Endothelial cell of umbilical vein (primary cell): ENCODE data around the gene CLEC4M. TPM values are rescaled to one million over a fixed set of nuclear protein-coding genes. Genes with fewer than 3 reads are reported as not detected.

Experiments used
- BruUV-seq: library from RNA; stranded (reverse); fragments of 400-500 nt; replicated peaks from 2 replicates; lab custom pipeline; 2021; lab: Mats Ljungman, UMichigan
- CTCF ChIA-PET: fragments of 300-600, 350-600 bp; sonication (Branson Sonifier 250); formaldehyde crosslinking; loops from one replicate; lab custom pipeline; 2021; ENCODE audit warnings: antibody characterized with exemption, inconsistent platforms; lab: Charles Lee
- POLR2A ChIA-PET: fragments of 300-600, 350-600 bp; sonication (Branson Sonifier 250); formaldehyde crosslinking; loops from one replicate; lab custom pipeline; 2021; ENCODE audit warnings: antibody characterized with exemption, inconsistent platforms; lab: Charles Lee
- DNase-seq: peaks from one replicate; pipeline ENCODE4 v3.0.0-alpha.2; 2011; ENCODE audit warnings: low read depth, low spot score
- FAIRE-seq: peaks from 2 replicates; lab custom pipeline; 2011; peaks lifted over from hg19 to GRCh38; lab: Jason Lieb, UNC
- H2AFZ ChIP-seq: 2 replicates; pipeline ENCODE4 v1.6.0; 2012; ENCODE audit warnings: low read depth, low read length, control low read depth, inconsistent platforms
- H3K27ac ChIP-seq: 2 replicates; pipeline ENCODE4 v1.5.1; 2011; ENCODE audit warnings: low read depth, mild to moderate bottlenecking, control low read depth, low read length, moderate library complexity; ENCODE audit not compliant: insufficient read depth
- H3K27me3 ChIP-seq, 2 experiments: 2 replicates each; pipeline versions ENCODE4 v1.6.0 to v1.6.1; 2011; ENCODE audit warnings: low read length in 2 of 2, mixed read lengths in 1 of 2; ENCODE audit not compliant: control insufficient read depth in 2 of 2, insufficient read depth in 2 of 2
- H3K36me3 ChIP-seq, 2 experiments: 2 replicates in 1 of 2; 3 replicates in 1 of 2; pipeline ENCODE4 v1.5.1; 2011; ENCODE audit warnings: low read length in 2 of 2, mild to moderate bottlenecking in 1 of 2, moderate library complexity in 1 of 2; ENCODE audit not compliant: control insufficient read depth in 2 of 2, insufficient read depth in 2 of 2; ENCODE audit errors: extremely low read depth in 1 of 2
- H3K4me1 ChIP-seq: 3 replicates; pipeline ENCODE4 v1.5.1; 2011; ENCODE audit warnings: mild to moderate bottlenecking, low read length; ENCODE audit not compliant: control insufficient read depth, insufficient read depth; ENCODE audit errors: extremely low read depth
- H3K4me2 ChIP-seq: 2 replicates; pipeline ENCODE4 v1.6.1; 2011; ENCODE audit warnings: low read length, control low read depth, mixed read lengths; ENCODE audit not compliant: insufficient read depth
- H3K4me3 ChIP-seq, 3 experiments: fragments of 200-600 bp in 1 of 3; sonication (generic), shearing (Covaris generic) in 1 of 3; replicated peaks in 1 of 3; 2 replicates each; pipeline ENCODE4 v1.5.1; 2011 to 2016; ENCODE audit warnings: control low read depth in 3 of 3, low read length in 3 of 3, mild to moderate bottlenecking in 2 of 3, inconsistent platforms in 1 of 3, low read depth in 1 of 3, moderate library complexity in 1 of 3; ENCODE audit not compliant: insufficient read depth in 1 of 3
- H3K79me2 ChIP-seq: 2 replicates; pipeline ENCODE4 v1.6.0; 2012; ENCODE audit warnings: low read length, inconsistent platforms; ENCODE audit not compliant: control insufficient read depth, insufficient read depth
- H3K9ac ChIP-seq: replicated peaks from 2 replicates; pipeline ENCODE3; 2011; ENCODE audit warnings: low read length, control low read depth; ENCODE audit not compliant: insufficient read depth; ENCODE audit errors: extremely low read depth
- H3K9me1 ChIP-seq: replicated peaks from 3 replicates; pipeline ENCODE4 v1.6.0; 2011; ENCODE audit warnings: mild to moderate bottlenecking, low read length; ENCODE audit not compliant: control insufficient read depth, insufficient read depth; ENCODE audit errors: extremely low read depth
- H3K9me3 ChIP-seq: replicated peaks from 2 replicates; pipeline ENCODE4 v1.5.1; 2012; ENCODE audit warnings: low read length, inconsistent platforms; ENCODE audit not compliant: control insufficient read depth, insufficient read depth
- H4K20me1 ChIP-seq: replicated peaks from 2 replicates; pipeline ENCODE3; 2011; ENCODE audit warnings: mild to moderate bottlenecking, low read length; ENCODE audit not compliant: control insufficient read depth, insufficient read depth; ENCODE audit errors: extremely low read depth
- EZH2 ChIP-seq: IDR thresholded peaks from 2 replicates; pipeline ENCODE4 v1.6.1; 2012; ENCODE audit warnings: borderline replicate concordance, low read depth, mild to moderate bottlenecking, moderate library complexity, low read length, inconsistent platforms; ENCODE audit not compliant: severe bottlenecking
- FOS ChIP-seq: IDR thresholded peaks from 2 replicates; pipeline ENCODE4 v1.6.1; 2011; ENCODE audit warnings: mild to moderate bottlenecking, low read length, moderate library complexity, borderline replicate concordance; ENCODE audit not compliant: insufficient read depth
- GATA2 ChIP-seq: IDR thresholded peaks from 2 replicates; pipeline ENCODE4 v1.7.0; 2011; ENCODE audit warnings: low read depth, mild to moderate bottlenecking, moderate library complexity, mixed read lengths, low read length; ENCODE audit not compliant: insufficient read length, insufficient read depth
- JUN ChIP-seq: IDR thresholded peaks from 2 replicates; pipeline ENCODE4 v1.6.1; 2011; ENCODE audit warnings: borderline replicate concordance, low read depth; ENCODE audit not compliant: insufficient read length, insufficient read depth
- MAX ChIP-seq: IDR thresholded peaks from 2 replicates; pipeline ENCODE4 v1.6.1; 2011; ENCODE audit not compliant: insufficient read depth, insufficient read length
- MYC ChIP-seq: IDR thresholded peaks from one replicate; pipeline ENCODE4 v1.6.1; 2011; ENCODE audit warnings: mild to moderate bottlenecking, low read depth, low read length
- POLR2A ChIP-seq: IDR thresholded peaks from 2 replicates; pipeline ENCODE4 v1.6.1; 2012; ENCODE audit warnings: low read depth, mild to moderate bottlenecking, control low read depth, low read length
- POLR2AphosphoS5 ChIP-seq: IDR thresholded peaks from 2 replicates; pipeline ENCODE4 v1.6.1; 2012; ENCODE audit warnings: low read depth, mild to moderate bottlenecking, control low read depth, low read length, moderate library complexity; ENCODE audit not compliant: insufficient read depth
- dilution Hi-C: fragments of 300-500 bp; cut with MboI; formaldehyde crosslinking; loops from one replicate; pipeline ENCODE4 v1.15.0; 2019; ENCODE audit warnings: low sequenced_read_pairs; ENCODE audit not compliant: extremely low pct_ligation_motif_present
- intact Hi-C: fragments of 100-400 bp; cut with micrococcal nuclease; formaldehyde crosslinking; loops from one replicate; pipeline ENCODE4 v1.10.0; 2022
- polyA plus RNA-seq, 4 experiments: library from polyadenylated mRNA; depleted of rRNA in 3 of 4; stranded (reverse) in 3 of 4; unstranded in 1 of 4; fragments of >200 nt; gene quantifications; 2 replicates each; pipeline versions ENCODE4 v1.2.1 to v1.2.3, GENCODE V29; 2011 to 2012; ENCODE audit warnings: missing spikeins in 1 of 4
- total RNA-seq: library from RNA; stranded (reverse); gene quantifications from 2 replicates; pipeline ENCODE4 v1.2.3, GENCODE V29; 2021
- TF ChIP-seq, protein P1 (sequence below), 2 donors: IDR thresholded peaks; 1 replicate in 1 of 2; 2 replicates in 1 of 2; pipeline ENCODE4 v1.5.1; 2011; ENCODE audit warnings: low read length in 2 of 2, mild to moderate bottlenecking in 2 of 2, moderate library complexity in 2 of 2, control low read depth in 1 of 2, inconsistent platforms in 1 of 2, low read depth in 1 of 2; ENCODE audit not compliant: insufficient read depth in 1 of 2; ENCODE audit errors: extremely low read depth in 1 of 2

Gene CLEC4M
- total and polyA plus RNA-seq, 2 donors (not counting 3 experiments of a cell fraction or from before 2014, with no cell fraction given) = 0.46 to 1.0 TPM

- no peak overlapping the region for H2AFZ ChIP-seq
- DNase-seq = no peak
- no peaks in the 10 kb centered on the region for H4K20me1 ChIP-seq
- no peaks in the 10 kb centered on the region for H3K9me3 ChIP-seq
- no peak for TF ChIP-seq MYC
- TF ChIP-seq, protein P1, sequence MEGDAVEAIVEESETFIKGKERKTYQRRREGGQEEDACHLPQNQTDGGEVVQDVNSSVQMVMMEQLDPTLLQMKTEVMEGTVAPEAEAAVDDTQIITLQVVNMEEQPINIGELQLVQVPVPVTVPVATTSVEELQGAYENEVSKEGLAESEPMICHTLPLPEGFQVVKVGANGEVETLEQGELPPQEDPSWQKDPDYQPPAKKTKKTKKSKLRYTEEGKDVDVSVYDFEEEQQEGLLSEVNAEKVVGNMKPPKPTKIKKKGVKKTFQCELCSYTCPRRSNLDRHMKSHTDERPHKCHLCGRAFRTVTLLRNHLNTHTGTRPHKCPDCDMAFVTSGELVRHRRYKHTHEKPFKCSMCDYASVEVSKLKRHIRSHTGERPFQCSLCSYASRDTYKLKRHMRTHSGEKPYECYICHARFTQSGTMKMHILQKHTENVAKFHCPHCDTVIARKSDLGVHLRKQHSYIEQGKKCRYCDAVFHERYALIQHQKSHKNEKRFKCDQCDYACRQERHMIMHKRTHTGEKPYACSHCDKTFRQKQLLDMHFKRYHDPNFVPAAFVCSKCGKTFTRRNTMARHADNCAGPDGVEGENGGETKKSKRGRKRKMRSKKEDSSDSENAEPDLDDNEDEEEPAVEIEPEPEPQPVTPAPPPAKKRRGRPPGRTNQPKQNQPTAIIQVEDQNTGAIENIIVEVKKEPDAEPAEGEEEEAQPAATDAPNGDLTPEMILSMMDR (IDR thresholded peaks at IDR 0.05; ENCODE audit: extremely low read depth in 1 of 2, insufficient read depth in 1 of 2, low read depth in 1 of 2, low read length in 2 of 2) = no peak
- no peak for TF ChIP-seq GATA2
- TF ChIP-seq JUN = no peak
- no peak overlapping the region for H3K27ac ChIP-seq
- no peaks in the 10 kb centered on the region for H3K4me1 ChIP-seq
- intact Hi-C loops (no loop called here), dilution Hi-C loops (no loop called here)
- H3K9me1 ChIP-seq = no peaks in the 10 kb centered on the region
- ChIA-PET CTCF (interaction anchor here (1.2 kb wide), 1 partner anchor 75 kb away, joined by 4 read pairs; the partner anchor contains the start of gene TRAPPC5), POLR2A (no interaction called here)
- no peaks in the 10 kb centered on the region for H3K36me3 ChIP-seq
- no peaks in the 10 kb centered on the region for H3K79me2 ChIP-seq
- H3K4me2 ChIP-seq = no peak overlapping the region
- no peak for FAIRE-seq
- BruUV-seq = no TSS peak
- no peaks in the 10 kb centered on the region for H3K27me3 ChIP-seq
- no peak overlapping the region for H3K4me3 ChIP-seq
- H3K9ac ChIP-seq = no peak overlapping the region
Observed at GRCh38 chr19:7756258-7756657, 6.8 kb upstream of the CLEC4M start.

DNA sequence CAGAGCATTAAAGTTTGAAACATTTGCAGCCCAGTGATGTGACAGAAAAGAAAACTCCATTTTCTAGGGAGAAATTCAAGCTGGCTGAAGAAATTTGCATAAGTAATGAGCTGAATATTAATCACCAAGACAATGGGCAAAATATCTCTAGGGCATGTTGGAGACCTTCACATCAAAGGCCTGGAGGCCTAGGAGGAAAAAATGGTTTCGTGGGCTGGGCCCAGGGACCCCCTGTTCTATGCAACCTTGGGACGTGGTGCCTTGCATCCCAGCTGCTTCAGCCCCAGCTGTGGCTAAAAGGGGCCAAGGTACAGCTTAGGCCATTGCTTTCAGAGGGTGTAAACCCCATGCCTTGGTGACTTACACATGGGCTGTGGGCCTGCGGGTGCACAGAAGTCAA is 5.7 kb upstream of the CLEC4M start:
- Histone ChIP-seq H3K9ac (no peak overlapping the region), H3K4me1 (no peaks in the 10 kb centered on the region), H2AFZ (no peak overlapping the region), H3K9me1 (no peaks in the 10 kb centered on the region), H3K79me2 (no peaks in the 10 kb centered on the region), H4K20me1 (no peaks in the 10 kb centered on the region), H3K4me2 (no peak overlapping the region), H3K27ac (no peak overlapping the region), H3K36me3 (no peaks in the 10 kb centered on the region), H3K4me3 (no peak overlapping the region), H3K9me3 (no peaks in the 10 kb centered on the region), H3K27me3 (no peaks in the 10 kb centered on the region)
- dilution Hi-C loops = no loop called here
- FAIRE-seq (no peak), DNase-seq (no peak)
- TF ChIP-seq POLR2AphosphoS5 (no peak), FOS (no peak), POLR2A (no peak), GATA2 (no peak), MYC (no peak), JUN (no peak), EZH2 (no peak), MAX (no peak)
- TF ChIP-seq, protein P1 (IDR thresholded peaks at IDR 0.05; ENCODE audit: extremely low read depth in 1 of 2, insufficient read depth in 1 of 2, low read depth in 1 of 2, low read length in 2 of 2) = no peak
- CTCF ChIA-PET = no interaction called here
- no TSS peak for BruUV-seq
- intact Hi-C loops = no loop called here
- POLR2A ChIA-PET = no interaction called here
